GM19043 (cell line): Measurements from ENCODE around the gene OR7C1.
"Not testable (repeated sequence)": the region's sequence is repeated elsewhere in the genome, so short reads cannot be mapped to it uniquely, and the experiment has no call there.

ENCODE experiments used
- ATAC-seq: cut with Tn5 transposase; IDR thresholded peaks from one replicate; pipeline ENCODE4 v1.9.1; 2021; ENCODE audit warnings: low read depth; ENCODE audit not compliant: unreplicated experiment

OR7C1 gene

DNA sequence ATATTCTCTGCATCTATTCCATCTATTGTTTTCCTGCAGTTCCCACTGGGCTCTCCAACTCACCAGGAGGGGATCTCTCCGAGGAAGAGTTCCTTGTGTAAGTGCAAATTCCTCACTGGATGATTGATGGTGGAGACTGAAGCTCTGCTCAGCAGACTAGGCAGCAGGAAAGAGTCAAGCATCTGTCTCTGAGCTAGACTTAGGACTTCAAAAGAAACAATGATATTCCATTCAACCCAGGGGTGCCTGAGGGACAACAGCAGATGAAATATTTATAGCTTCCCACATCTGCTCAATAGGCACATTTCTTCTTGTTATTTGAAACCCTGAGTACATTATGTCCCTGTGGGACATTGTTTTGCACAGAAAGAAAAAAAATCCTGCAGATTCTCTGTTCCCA, at the start of gene OR7C1, which contains the start of gene OR7A5:
Gene OR7C1 (minus strand): TSS at position 175 of the 400 bp plus-strand sequence. CDS start 35,049 bp downstream, outside the sequence.
Gene OR7A5 (minus strand): TSS at position 175 of the 400 bp plus-strand sequence. CDS start 6,944 bp downstream, outside the sequence.
- no peak for ATAC-seq

GRCh38 chr19:14871619-14872230, 36.7 kb upstream of the OR7C1 start:
- ATAC-seq, result no peak

DNA sequence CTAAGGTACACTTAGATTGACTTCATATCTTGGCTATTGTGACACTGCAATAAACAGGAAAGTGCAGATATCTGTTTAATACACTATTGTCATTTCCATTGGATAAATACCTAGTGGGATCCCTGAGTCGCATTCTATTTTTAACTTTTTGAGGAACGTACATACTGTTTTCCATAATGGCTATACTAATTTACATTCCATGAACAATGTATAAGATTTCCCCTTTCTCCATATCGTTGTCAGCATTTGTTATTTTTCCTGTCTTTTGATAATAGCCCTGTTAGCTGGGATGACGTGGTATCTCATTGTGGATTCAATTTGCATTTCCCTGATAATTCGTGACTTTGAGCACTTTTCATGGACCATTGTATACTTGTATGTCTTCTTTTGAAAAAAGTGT, 33.5 kb upstream of the OR7C1 start:
- no peak for ATAC-seq

- no peak for ATAC-seq
These were observed 13.8 kb upstream of the OR7C1 start, which contains the start of gene OR7A10 for GRCh38 chr19:14848822-14849221. Gene OR7A10, minus strand, starts transcription at chr19:14848922. Its CDS starts 7,045 bp downstream, at chr19:14841877.

- ATAC-seq, result no peak
These were observed 8.6 kb upstream of the OR7C1 start for GRCh38 chr19:14843578-14843977.

GRCh38 chr19:14843169-14843568, 8.2 kb upstream of the OR7C1 start:
- ATAC-seq, result no peak

DNA sequence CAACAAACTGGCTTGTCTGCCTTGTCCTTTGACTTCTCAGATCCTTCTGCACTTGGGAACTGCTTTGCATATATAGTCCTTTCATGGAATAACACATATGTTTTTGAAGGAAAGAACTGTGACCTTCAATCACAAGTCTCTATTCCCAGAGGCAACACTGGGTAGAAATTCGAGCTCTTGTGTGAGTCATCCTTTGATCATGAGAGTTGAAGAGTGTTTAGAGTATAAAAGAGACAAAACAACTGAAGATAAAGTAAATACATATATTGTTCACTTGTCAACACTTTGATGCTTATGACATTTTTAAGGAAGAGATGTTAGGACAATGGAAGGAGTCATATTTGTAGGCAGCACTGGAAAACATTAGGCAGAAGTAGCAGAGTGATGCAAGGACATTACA, 5.2 kb upstream of the OR7C1 start:
- ATAC-seq, result no peak

DNA sequence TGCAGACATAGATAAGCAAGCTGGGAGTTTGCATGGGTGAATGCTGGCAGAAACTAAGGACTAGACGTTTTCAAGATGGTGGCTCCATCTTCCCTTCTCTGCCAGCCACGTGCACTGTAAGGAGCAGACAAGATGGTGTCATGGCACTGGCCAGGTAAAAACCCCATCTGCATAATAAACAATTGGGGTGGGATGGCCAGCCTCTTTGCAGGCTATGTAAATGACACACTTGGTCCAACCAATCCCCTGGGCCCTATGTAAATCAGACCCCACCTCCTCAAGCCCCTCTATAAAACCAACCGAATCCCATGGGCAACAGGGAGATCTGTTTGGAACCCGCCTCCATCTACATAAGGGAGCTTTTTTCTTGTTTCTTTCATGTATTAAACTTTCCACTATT, 2.4 kb upstream of the OR7C1 start:
- ATAC-seq, result no peak

DNA sequence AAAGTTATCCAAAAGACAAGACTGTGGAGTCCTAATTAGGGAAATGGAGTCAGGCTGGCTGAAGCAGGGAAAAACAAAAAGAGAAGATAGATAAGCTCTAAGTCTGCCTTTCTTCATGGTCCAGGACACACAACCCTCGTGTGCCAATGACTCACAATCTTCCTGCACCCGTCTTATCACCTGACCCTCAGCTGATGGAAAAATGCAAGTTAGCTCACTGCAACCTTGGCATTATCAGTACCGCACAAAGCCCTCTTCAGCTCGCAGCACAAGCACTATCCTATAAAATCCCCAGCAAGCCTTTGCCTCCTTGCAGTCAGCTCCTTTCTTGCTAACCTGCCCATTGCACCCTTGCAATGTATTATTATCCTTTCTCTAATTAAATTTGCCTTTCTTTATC, 4.3 kb downstream of the OR7C1 start:
- ATAC-seq, result no peak

DNA sequence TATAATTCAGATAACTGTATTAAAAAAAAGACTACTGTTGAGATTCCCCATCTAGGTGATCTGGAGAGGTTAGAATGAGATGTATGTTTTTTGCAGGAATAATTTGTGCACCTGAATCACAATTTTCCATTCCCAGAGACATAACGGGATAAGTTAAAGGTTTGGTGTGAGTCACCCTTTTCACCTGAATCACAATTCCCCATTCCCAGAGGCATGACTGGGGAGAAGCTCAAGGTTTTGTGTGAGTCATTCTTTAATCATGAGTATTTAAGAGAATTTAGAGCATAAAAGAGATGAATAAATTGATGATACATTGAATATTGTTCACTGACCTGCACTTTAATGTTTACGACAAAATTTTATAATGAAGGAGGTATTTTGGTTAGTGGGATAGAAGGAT, 9.0 kb downstream of the OR7C1 start:
- ATAC-seq, result no peak

- ATAC-seq, result no peak
These were observed 13.0 kb downstream of the OR7C1 start for GRCh38 chr19:14821937-14822336.

DNA sequence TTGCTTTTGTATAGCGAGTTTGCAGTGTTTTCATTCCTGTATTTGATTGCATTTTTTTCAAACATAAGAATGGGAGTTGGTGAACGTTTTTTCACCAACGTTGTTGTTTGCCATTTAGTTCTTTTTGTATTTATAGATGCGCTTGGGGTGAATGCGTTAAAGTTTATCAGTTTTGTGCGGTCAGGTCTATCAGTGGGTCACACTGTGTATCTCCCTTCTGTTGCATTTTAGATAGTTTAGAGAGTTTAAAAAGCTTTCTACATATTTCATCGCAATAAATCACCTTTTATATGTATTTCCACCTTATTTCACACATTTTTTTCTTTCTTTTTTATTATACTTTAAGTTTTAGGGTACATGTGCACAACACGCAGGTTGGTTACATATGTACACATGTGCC, 16.4 kb downstream of the OR7C1 start:
- no peak for ATAC-seq

GRCh38 chr19:14817052-14817451, 17.9 kb downstream of the OR7C1 start:
- no peak for ATAC-seq

DNA sequence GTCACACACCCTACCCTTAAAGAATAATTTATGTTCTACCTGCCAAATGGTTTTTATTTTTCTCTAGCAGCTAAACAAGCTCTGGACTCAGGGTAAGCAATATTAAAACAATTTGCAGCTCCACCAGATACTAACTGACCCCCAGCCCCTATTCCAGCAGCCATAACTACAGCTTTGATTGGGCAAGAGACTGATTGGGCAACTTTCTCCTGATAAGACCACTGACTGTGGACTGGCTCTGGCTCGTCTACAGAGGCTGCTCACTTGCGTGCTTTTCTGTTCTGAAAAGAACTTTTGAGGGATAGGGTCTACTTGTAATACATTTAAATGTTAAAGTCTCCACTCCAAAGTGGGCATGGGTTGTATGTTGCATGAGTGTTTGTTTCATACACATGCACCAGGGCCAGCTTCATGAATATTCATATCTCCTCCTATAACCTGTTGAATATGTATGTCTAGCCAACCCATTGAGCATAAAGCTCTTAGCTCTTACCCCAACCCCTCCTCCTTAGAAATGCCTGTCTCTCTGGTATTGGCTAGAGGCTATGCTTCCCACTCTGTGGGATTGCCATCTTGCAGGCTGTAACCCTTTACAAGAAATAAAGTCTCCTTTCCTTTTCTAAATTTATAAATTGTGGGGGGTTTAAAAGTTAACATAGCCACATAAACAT, 19.9 kb downstream of the OR7C1 start:
- no peak for ATAC-seq

DNA sequence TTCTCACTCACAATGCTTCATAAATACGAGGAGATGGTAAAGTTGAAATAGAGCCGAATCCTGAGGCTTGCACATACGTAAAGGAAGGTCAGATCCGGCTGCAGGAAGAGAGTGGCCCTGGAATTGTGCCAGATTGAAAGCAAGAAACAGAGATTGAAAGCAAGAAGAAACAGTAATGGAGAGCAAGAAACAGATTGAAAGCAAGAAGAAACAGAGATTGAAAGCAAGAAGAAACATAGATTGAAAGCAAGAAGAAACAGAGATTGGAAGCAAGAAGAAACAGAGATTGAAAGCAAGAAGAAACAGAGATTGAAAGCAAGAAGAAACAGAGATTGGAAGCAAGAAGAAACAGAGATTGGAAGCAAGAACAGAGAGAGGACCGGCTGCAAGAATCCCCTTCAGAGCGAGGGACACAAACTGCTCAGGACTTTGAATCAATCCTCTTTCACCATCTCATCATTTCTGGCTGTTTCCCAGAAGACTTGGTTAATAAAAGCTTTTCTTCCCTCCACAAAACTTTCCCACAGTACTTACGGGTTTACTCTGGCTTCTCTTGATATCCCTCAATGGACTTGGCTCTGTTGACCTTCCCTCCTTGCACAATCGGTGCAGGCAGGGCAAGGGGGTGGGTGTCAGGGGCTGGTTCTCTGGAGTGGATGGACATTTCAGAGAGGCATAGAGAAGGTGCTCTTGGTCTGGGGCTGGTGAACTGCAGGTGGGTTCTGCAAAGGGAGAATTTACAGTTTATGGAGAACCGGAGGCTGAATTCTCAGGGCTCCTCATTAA, 25.5 kb downstream of the OR7C1 start:
- no peak for ATAC-seq

GRCh38 chr19:14804765-14805164, 30.2 kb downstream of the OR7C1 start:
- ATAC-seq, result no peak

GRCh38 chr19:14798760-14799159, 36.2 kb downstream of the OR7C1 start:
- ATAC-seq, result no peak

- ATAC-seq, result no peak
These were observed 39.0 kb downstream of the OR7C1 start for GRCh38 chr19:14796021-14796420.

DNA sequence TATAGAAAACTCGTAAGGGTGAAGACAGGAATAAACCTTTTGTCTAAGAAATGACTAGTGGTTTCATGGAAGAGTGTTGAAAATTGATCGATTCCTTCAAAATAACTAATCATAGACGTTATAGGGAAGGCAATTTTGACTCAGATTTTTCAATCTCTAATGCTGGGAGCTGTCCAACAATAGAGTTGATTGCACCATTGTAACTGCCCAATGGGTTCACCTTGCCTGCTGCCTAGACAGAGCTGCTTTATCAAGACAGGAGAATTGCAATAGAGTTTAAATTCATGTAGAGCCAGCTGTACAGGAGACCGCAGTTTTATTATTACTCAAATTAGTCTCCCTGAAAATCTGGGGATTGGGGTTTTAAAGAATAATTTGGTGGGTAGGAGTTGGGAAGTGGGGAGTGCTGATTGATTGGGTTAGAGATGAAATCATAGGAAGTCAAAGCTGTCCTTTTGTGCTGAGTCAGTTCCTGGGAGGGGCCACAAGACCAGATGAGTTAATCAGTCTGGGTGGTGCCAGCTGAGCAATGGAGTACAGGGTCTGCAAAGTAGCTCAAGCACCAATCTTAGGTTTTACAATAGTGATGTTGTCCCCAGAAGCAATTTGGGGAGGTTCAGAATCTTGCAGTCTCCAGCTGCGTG, 39.8 kb downstream of the OR7C1 start:
- no peak for ATAC-seq

DNA sequence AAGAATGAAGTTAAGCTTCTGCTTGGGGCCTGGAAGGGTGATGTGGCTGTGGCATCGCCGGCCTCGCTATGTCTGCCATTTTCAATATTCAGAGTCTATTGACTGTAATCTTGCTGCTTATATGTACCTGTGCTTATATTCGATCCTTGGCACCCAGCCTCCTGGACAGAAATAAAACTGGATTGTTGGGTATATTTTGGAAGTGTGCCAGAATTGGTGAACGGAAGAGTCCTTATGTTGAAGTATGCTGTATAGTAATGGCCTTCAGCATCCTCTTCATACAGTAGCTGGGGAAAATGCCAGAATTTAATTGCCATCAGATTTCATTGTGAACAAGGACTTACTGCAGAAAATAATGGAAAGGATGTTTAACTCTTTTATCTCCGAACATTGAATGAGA, 42.7 kb downstream of the OR7C1 start:
- ATAC-seq, result not testable (repeated sequence)

DNA sequence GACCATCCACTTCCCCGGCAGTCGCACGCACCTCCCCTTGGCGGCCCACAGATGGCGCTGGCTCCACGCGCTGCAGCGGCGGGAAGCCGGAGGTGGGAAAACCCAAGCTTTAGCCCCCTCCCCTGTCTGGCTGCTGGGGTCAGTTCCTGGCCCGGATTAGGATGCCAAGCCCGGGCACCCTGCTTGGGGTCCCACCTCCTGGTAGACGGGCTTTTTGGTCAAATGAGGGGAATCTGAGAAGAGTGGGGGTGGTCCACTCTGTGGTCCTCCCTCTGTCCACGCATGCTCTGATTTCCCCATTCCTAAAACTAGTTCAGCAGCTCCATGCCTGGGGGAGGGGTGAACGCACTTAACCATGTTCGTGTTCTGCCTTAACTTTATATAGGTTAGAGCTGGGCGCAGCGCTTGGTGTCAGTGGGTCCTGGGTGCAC, 48.5 kb downstream of the OR7C1 start:
- ATAC-seq, result no peak
